Liver (tissue), 9 donors: ENCODE results near the gene LYVE1. TPM values are rescaled to one million over a fixed set of nuclear protein-coding genes. Genes with fewer than 3 reads are reported as not detected.
"Not testable (repeated sequence)": the region's sequence is repeated elsewhere in the genome, so short reads cannot be mapped to it uniquely, and the experiment has no call there.

Experiments used
- DNase-seq: peaks from one replicate; pipeline ENCODE4 v3.0.0-alpha.2; 2017; ENCODE audit warnings: low spot score
- H3K27ac ChIP-seq, 2 donors: one replicate each; pipeline ENCODE4 v1.7.0; 2013; ENCODE audit warnings: inconsistent platforms in 2 of 2, low read length in 2 of 2, control low read depth in 1 of 2, low read depth in 1 of 2, mild to moderate bottlenecking in 1 of 2
- H3K27me3 ChIP-seq, 4 donors: one replicate each; pipeline versions ENCODE4 v1.6.1 to v1.7.0; 2013; ENCODE audit warnings: low read length in 3 of 4, inconsistent platforms in 1 of 4, mild to moderate bottlenecking in 1 of 4, moderate library complexity in 1 of 4; ENCODE audit not compliant: control insufficient read depth in 4 of 4, insufficient read depth in 4 of 4
- H3K36me3 ChIP-seq, 4 donors: one replicate each; pipeline versions ENCODE4 v1.6.1 to v1.7.0; 2013; ENCODE audit warnings: low read length in 3 of 4, mild to moderate bottlenecking in 3 of 4, low read depth in 1 of 4, moderate library complexity in 1 of 4; ENCODE audit not compliant: control insufficient read depth in 4 of 4, insufficient read depth in 3 of 4
- H3K4me1 ChIP-seq, 4 donors: one replicate each; pipeline versions ENCODE4 v1.6.1 to v1.7.0; 2013; ENCODE audit warnings: low read length in 3 of 4, mild to moderate bottlenecking in 3 of 4, moderate library complexity in 1 of 4; ENCODE audit not compliant: control insufficient read depth in 4 of 4, insufficient read depth in 4 of 4
- H3K4me3 ChIP-seq, 3 donors: one replicate each; pipeline versions ENCODE4 v1.6.1 to v1.7.0; 2013; ENCODE audit warnings: low read length in 3 of 3, control low read depth in 1 of 3, low read depth in 1 of 3, mild to moderate bottlenecking in 1 of 3
- H3K9ac ChIP-seq, 2 donors: one replicate each; pipeline ENCODE4 v1.7.0; 2013; ENCODE audit warnings: low read length in 2 of 2, mild to moderate bottlenecking in 2 of 2, moderate library complexity in 2 of 2, control low read depth in 1 of 2, low read depth in 1 of 2
- H3K9me3 ChIP-seq, 4 donors: one replicate each; pipeline versions ENCODE4 v1.6.1 to v1.7.0; 2013; ENCODE audit warnings: low read length in 3 of 4; ENCODE audit not compliant: control insufficient read depth in 4 of 4
- ATF3 ChIP-seq: IDR thresholded peaks from 2 replicates; pipeline ENCODE4 v1.6.1; 2016; ENCODE audit warnings: antibody characterized with exemption
- CTCF ChIP-seq: fragments of 150-350 bp; IDR thresholded peaks from 2 replicates; pipeline ENCODE4 v1.5.1; 2017; ENCODE audit warnings: improper control_type of control experiment, low read depth, low read length; ENCODE audit not compliant: missing input control
- EGR1 ChIP-seq, 2 donors: IDR thresholded peaks; 2 replicates each; pipeline ENCODE4 v1.6.1; 2016 to 2018; ENCODE audit warnings: antibody characterized with exemption in 2 of 2, low read depth in 2 of 2
- FOXA1 ChIP-seq: IDR thresholded peaks from 2 replicates; pipeline ENCODE4 v1.6.1; 2016; ENCODE audit warnings: antibody characterized with exemption
- FOXA2 ChIP-seq: IDR thresholded peaks from 2 replicates; pipeline ENCODE4 v1.6.1; 2016; ENCODE audit warnings: antibody characterized with exemption
- GABPA ChIP-seq, 2 donors: IDR thresholded peaks in 1 of 2; conservative IDR thresholded peaks in 1 of 2; 2 replicates each; pipeline ENCODE4 v1.6.1; 2016; ENCODE audit warnings: antibody characterized with exemption in 2 of 2, mild to moderate bottlenecking in 1 of 2, moderate library complexity in 1 of 2
- HNF4A ChIP-seq, 2 donors: conservative IDR thresholded peaks; 2 replicates each; pipeline ENCODE4 v1.6.1; 2016; ENCODE audit warnings: antibody characterized with exemption in 2 of 2, mild to moderate bottlenecking in 2 of 2
- HNF4G ChIP-seq: IDR thresholded peaks from 2 replicates; pipeline ENCODE4 v1.6.1; 2016; ENCODE audit warnings: antibody characterized with exemption
- JUND ChIP-seq, 2 donors: IDR thresholded peaks; 2 replicates each; pipeline ENCODE4 v1.6.1; 2016; ENCODE audit warnings: antibody characterized with exemption in 2 of 2
- MAX ChIP-seq: IDR thresholded peaks from 2 replicates; pipeline ENCODE4 v1.6.1; 2016; ENCODE audit warnings: antibody characterized with exemption
- NR2F2 ChIP-seq: IDR thresholded peaks from 2 replicates; pipeline ENCODE4 v1.6.1; 2016; ENCODE audit warnings: antibody characterized with exemption
- RAD21 ChIP-seq, 2 donors: IDR thresholded peaks; 2 replicates each; pipeline ENCODE4 v1.6.1; 2016; ENCODE audit warnings: antibody characterized with exemption in 2 of 2, mild to moderate bottlenecking in 2 of 2
- RXRA ChIP-seq, 2 donors: IDR thresholded peaks; 2 replicates each; pipeline ENCODE4 v1.6.1; 2017 to 2018; ENCODE audit warnings: antibody characterized with exemption in 2 of 2, mild to moderate bottlenecking in 1 of 2
- TAF1 ChIP-seq: conservative IDR thresholded peaks from 2 replicates; pipeline ENCODE4 v1.6.1; 2016; ENCODE audit warnings: antibody characterized with exemption, mild to moderate bottlenecking
- ZBTB33 ChIP-seq: IDR thresholded peaks from 2 replicates; pipeline ENCODE4 v1.6.1; 2016; ENCODE audit warnings: antibody characterized with exemption
- WGBS: extraction: QIAGEN DNeasy Blood & Tissue Kit; methylation state at CpG from one replicate; pipeline ENCODE4 v1.1.7; 2013; 5-methylcytosine and 5-hydroxymethylcytosine counted together
- polyA plus RNA-seq, 2 donors: library from polyadenylated mRNA; stranded (reverse) in 1 of 2; unstranded in 1 of 2; fragments of 200-250 nt in 1 of 2; fragments of >200 nt in 1 of 2; fragmentation: Nextera tagmentation in 1 of 2; extraction: Ambion mirVana in 1 of 2; gene quantifications; one replicate each; pipeline versions ENCODE4 v1.2.1 to v1.2.3, GENCODE V29; 2013 to 2015
- total RNA-seq, 2 donors: library from RNA; depleted of rRNA; stranded (reverse); fragments of >200 nt; gene quantifications; one replicate each; pipeline ENCODE4 v1.2.3, GENCODE V29; 2014
- donor health status: healthy.
- donor health status: healthy.
- donor health status: healthy.
- donor health status: healthy.
- donor health status: healthy.

Gene LYVE1
- total and polyA plus RNA-seq, 4 donors, result 11.3 to 46.7 (median 28.3) TPM

GRCh38 chr11:10597877-10598351 lies 29.4 kb upstream of the LYVE1 start:
- no peak overlapping the region for H3K27ac ChIP-seq
- H3K4me3 ChIP-seq, result no peak overlapping the region
- TF ChIP-seq EGR1 (IDR thresholded peaks at IDR 0.05; ENCODE audit: low read depth in 2 of 2) (no peak), CTCF (no peak), ZBTB33 (no peak), HNF4A (conservative IDR thresholded peaks at IDR 0.05) (no peak), GABPA (IDR thresholded peaks at IDR 0.05 in 1 of 2, conservative IDR thresholded peaks at IDR 0.05 in 1 of 2) (no peak), FOXA1 (no peak), HNF4G (no peak), TAF1 (no peak), MAX (no peak), FOXA2 (no peak), NR2F2 (no peak), JUND (IDR thresholded peaks at IDR 0.05) (no peak), RXRA (IDR thresholded peaks at IDR 0.05) (no peak), ATF3 (no peak)
- 81% methylated on average over 2 of the region's 2 CpGs for WGBS
- no peaks in the 10 kb centered on the region for H3K27me3 ChIP-seq
- H3K36me3 ChIP-seq, result no peaks in the 10 kb centered on the region
- H3K4me1 ChIP-seq, result no peaks in the 10 kb centered on the region
- no peaks in the 10 kb centered on the region for H3K9me3 ChIP-seq
- H3K9ac ChIP-seq, result no peak overlapping the region
- no peak for DNase-seq

- H3K4me3 ChIP-seq, H3K27me3 ChIP-seq, DNase-seq, H3K27ac ChIP-seq, H3K4me1 ChIP-seq, H3K9ac ChIP-seq, H3K9me3 ChIP-seq, H3K36me3 ChIP-seq: not testable (repeated sequence)
- 99% methylated on average over 2 of the region's 2 CpGs for WGBS
Measured at GRCh38 chr11:10595840-10596239, 27.4 kb upstream of the LYVE1 start.

- Histone ChIP-seq H3K9ac (no peak overlapping the region), H3K36me3 (peaks cover 0 to 1% (median 0%) of the 10 kb centered on the region in 4 donors), H3K9me3 (no peaks in the 10 kb centered on the region), H3K27me3 (no peaks in the 10 kb centered on the region), H3K27ac (no peak overlapping the region), H3K4me1 (no peaks in the 10 kb centered on the region), H3K4me3 (no peak overlapping the region)
- DNase-seq, result no peak
- 80% methylated on average over 4 of the region's 4 CpGs for WGBS
- no peak for TF ChIP-seq NR2F2
- no peak for TF ChIP-seq RAD21 (IDR thresholded peaks at IDR 0.05)
- no peak for TF ChIP-seq ZBTB33
- no peak for TF ChIP-seq JUND (IDR thresholded peaks at IDR 0.05)
- no peak for TF ChIP-seq CTCF
Measured at GRCh38 chr11:10594407-10594806, 25.9 kb upstream of the LYVE1 start.
